H1 (cell line): ENCODE data around the gene FPR3. TPM values are rescaled to one million over a fixed set of nuclear protein-coding genes. Genes with fewer than 3 reads are reported as not detected.

Source experiments
- CTCF ChIA-PET: fragments of 300-600 bp; sonication (Branson Sonifier 250); formaldehyde crosslinking; loops from one replicate; lab custom pipeline; 2021; ENCODE audit not compliant: partially characterized antibody; lab: Charles Lee
- POLR2A ChIA-PET: fragments of 300-600 bp; sonication (Branson Sonifier 250); formaldehyde crosslinking; loops from one replicate; lab custom pipeline; 2021; ENCODE audit warnings: inconsistent platforms; ENCODE audit not compliant: partially characterized antibody; lab: Charles Lee
- DNase-seq, 2 experiments: peaks; one replicate each; pipeline versions ENCODE4 v3.0.0 to v3.0.0-alpha.2; 2010 to 2022; ENCODE audit warnings: low spot score in 2 of 2, low read depth in 1 of 2, mixed read lengths in 1 of 2
- FAIRE-seq: peaks from 2 replicates; lab custom pipeline; 2011; peaks lifted over from hg19 to GRCh38; lab: Jason Lieb, UNC
- H2AFZ ChIP-seq: 2 replicates; pipeline ENCODE4 v1.8.1; 2012; ENCODE audit warnings: low read length, inconsistent platforms
- H2AK5ac ChIP-seq: 2 replicates; pipeline ENCODE4 v1.6.1; 2013; ENCODE audit warnings: low read depth, low read length
- H2BK120ac ChIP-seq: replicated peaks from 2 replicates; pipeline ENCODE3; 2013; ENCODE audit warnings: low read depth, low read length, inconsistent platforms
- H2BK12ac ChIP-seq: 2 replicates; pipeline ENCODE4 v1.6.1; 2013; ENCODE audit warnings: low read depth, low read length
- H2BK15ac ChIP-seq: 2 replicates; pipeline ENCODE4 v1.6.1; 2013; ENCODE audit warnings: low read length
- H2BK20ac ChIP-seq: 2 replicates; pipeline ENCODE4 v1.6.1; 2013; ENCODE audit warnings: low read length
- H2BK5ac ChIP-seq: 2 replicates; pipeline ENCODE4 v1.6.1; 2013; ENCODE audit warnings: low read depth, low read length
- H3K14ac ChIP-seq: 2 replicates; pipeline ENCODE4 v1.6.1; 2013; ENCODE audit warnings: inconsistent platforms; ENCODE audit not compliant: insufficient read length
- H3K18ac ChIP-seq: 2 replicates; pipeline ENCODE4 v1.6.1; 2013; ENCODE audit warnings: low read length; ENCODE audit errors: extremely low read depth
- H3K23ac ChIP-seq: 2 replicates; pipeline ENCODE4 v1.6.1; 2013; ENCODE audit warnings: inconsistent platforms; ENCODE audit not compliant: insufficient read length
- H3K23me2 ChIP-seq: 2 replicates; pipeline ENCODE4 v1.6.1; 2013; ENCODE audit warnings: low read depth, low read length
- H3K27ac ChIP-seq: 2 replicates; pipeline ENCODE4 v1.6.1; 2011; ENCODE audit warnings: low read depth, low read length, inconsistent platforms
- H3K27me3 ChIP-seq, 4 experiments: replicated peaks in 1 of 4; 1 replicate in 1 of 4; 2 replicates in 3 of 4; pipeline versions ENCODE4 v1.6.1 to v1.8.1; 2011 to 2013; ENCODE audit warnings: low read length in 3 of 4, mild to moderate bottlenecking in 3 of 4, inconsistent platforms in 2 of 4, mixed read lengths in 2 of 4, moderate library complexity in 1 of 4; ENCODE audit not compliant: control insufficient read depth in 3 of 4, insufficient read depth in 3 of 4; ENCODE audit errors: extremely low read depth in 1 of 4
- H3K36me3 ChIP-seq, 4 experiments: 2 replicates each; pipeline versions ENCODE4 v1.6.1 to v1.8.1; 2011 to 2013; ENCODE audit warnings: mild to moderate bottlenecking in 4 of 4, low read length in 3 of 4, moderate library complexity in 2 of 4, control low read depth in 1 of 4, inconsistent platforms in 1 of 4; ENCODE audit not compliant: insufficient read depth in 4 of 4, control insufficient read depth in 2 of 4
- H3K4ac ChIP-seq: replicated peaks from 2 replicates; pipeline ENCODE3; 2013; ENCODE audit warnings: low read length, low read depth, mixed read lengths, inconsistent platforms; ENCODE audit not compliant: insufficient read length
- H3K4me1 ChIP-seq, 4 experiments: replicated peaks in 1 of 4; 1 replicate in 1 of 4; 2 replicates in 3 of 4; pipeline versions ENCODE4 v1.6.1 to v1.8.1; 2011 to 2013; ENCODE audit warnings: low read length in 3 of 4, inconsistent platforms in 2 of 4, mixed read lengths in 1 of 4; ENCODE audit not compliant: insufficient read depth in 4 of 4, control insufficient read depth in 3 of 4
- H3K4me2 ChIP-seq, 2 experiments: 2 replicates each; pipeline versions ENCODE4 v1.6.1 to v1.8.1; 2011 to 2013; ENCODE audit warnings: low read depth in 2 of 2, low read length in 2 of 2, control low read depth in 1 of 2, inconsistent platforms in 1 of 2, mild to moderate bottlenecking in 1 of 2; ENCODE audit not compliant: insufficient read depth in 1 of 2
- H3K4me3 ChIP-seq, 4 experiments: fragments of 200-600, 300-600 bp in 1 of 4; sonication (generic), shearing (Covaris generic), sonication (Bioruptor Twin) in 1 of 4; 2 replicates each; pipeline versions ENCODE4 v1.5.1 to v1.8.1; 2011 to 2016; ENCODE audit warnings: low read length in 4 of 4, low read depth in 3 of 4, control low read depth in 2 of 4, inconsistent platforms in 2 of 4, mild to moderate bottlenecking in 2 of 4, mixed read lengths in 1 of 4, moderate library complexity in 1 of 4; ENCODE audit not compliant: insufficient read depth in 2 of 4; ENCODE audit errors: extremely low read depth in 1 of 4
- H3K56ac ChIP-seq: replicated peaks from 2 replicates; pipeline ENCODE3; 2013; ENCODE audit warnings: low read depth, mild to moderate bottlenecking, mixed read lengths, low read length, inconsistent platforms; ENCODE audit not compliant: insufficient read length
- H3K79me1 ChIP-seq: 2 replicates; pipeline ENCODE4 v1.6.1; 2013; ENCODE audit warnings: low read depth, low read length, control low read depth
- H3K79me2 ChIP-seq, 2 experiments: 2 replicates each; pipeline versions ENCODE4 v1.6.1 to v1.8.1; 2012 to 2013; ENCODE audit warnings: low read length in 2 of 2, mild to moderate bottlenecking in 2 of 2, inconsistent platforms in 1 of 2; ENCODE audit not compliant: insufficient read depth in 2 of 2, control insufficient read depth in 1 of 2
- H3K9ac ChIP-seq, 4 experiments: replicated peaks in 1 of 4; 1 replicate in 1 of 4; 2 replicates in 3 of 4; pipeline versions ENCODE4 v1.6.1 to v1.8.1; 2011 to 2013; ENCODE audit warnings: low read depth in 3 of 4, low read length in 3 of 4, control low read depth in 2 of 4, mild to moderate bottlenecking in 2 of 4, moderate library complexity in 2 of 4, inconsistent platforms in 1 of 4; ENCODE audit errors: extremely low read depth in 1 of 4
- H3K9me3 ChIP-seq, 2 experiments: 2 replicates each; pipeline versions ENCODE4 v1.6.1 to v1.8.1; 2012 to 2013; ENCODE audit warnings: mild to moderate bottlenecking in 2 of 2, moderate library complexity in 2 of 2, control low read depth in 1 of 2, inconsistent platforms in 1 of 2, low read depth in 1 of 2, low read length in 1 of 2, mixed read lengths in 1 of 2; ENCODE audit not compliant: insufficient read depth in 2 of 2
- H4K20me1 ChIP-seq, 2 experiments: replicated peaks in 1 of 2; 2 replicates each; pipeline versions ENCODE3 to v1.8.1; 2011 to 2013; ENCODE audit warnings: inconsistent platforms in 2 of 2, low read length in 2 of 2, mild to moderate bottlenecking in 1 of 2; ENCODE audit not compliant: insufficient read depth in 2 of 2, control insufficient read depth in 1 of 2
- H4K5ac ChIP-seq: 2 replicates; pipeline ENCODE4 v1.6.1; 2013; ENCODE audit warnings: low read length, low read depth, mixed read lengths, inconsistent platforms; ENCODE audit not compliant: insufficient read length
- H4K8ac ChIP-seq: 2 replicates; pipeline ENCODE4 v1.8.0; 2013; ENCODE audit warnings: mild to moderate bottlenecking, moderate library complexity, low read length, inconsistent platforms; ENCODE audit not compliant: insufficient read depth; ENCODE audit errors: extremely low read depth
- H4K91ac ChIP-seq: replicated peaks from 2 replicates; pipeline ENCODE3; 2013; ENCODE audit warnings: low read length, mixed read lengths, inconsistent platforms; ENCODE audit not compliant: insufficient read length
- CBX5 ChIP-seq: fragments of 300-800, 300-1000 bp; sonication (generic); IDR thresholded peaks from 2 replicates; pipeline ENCODE4 v1.7.1; 2016; ENCODE audit warnings: antibody characterized with exemption, low read length, low read depth
- CHD1 ChIP-seq: IDR thresholded peaks from 2 replicates; pipeline ENCODE4 v1.6.1; 2012; ENCODE audit warnings: low read depth, low read length, improper control_type of control experiment
- EP300 ChIP-seq, 2 experiments: IDR thresholded peaks; 1 replicate in 1 of 2; 2 replicates in 1 of 2; pipeline ENCODE4 v1.6.1; 2011 to 2012; ENCODE audit warnings: low read depth in 2 of 2, low read length in 2 of 2, mild to moderate bottlenecking in 2 of 2, borderline replicate concordance in 1 of 2, inconsistent platforms in 1 of 2, moderate library complexity in 1 of 2
- EZH2 ChIP-seq: fragments of 200-600 bp; sonication (generic); IDR thresholded peaks from 2 replicates; pipeline ENCODE4 v1.7.1; 2012; ENCODE audit warnings: low read depth, mild to moderate bottlenecking, moderate library complexity, low read length, inconsistent platforms; ENCODE audit not compliant: severe bottlenecking
- MAFK ChIP-seq: IDR thresholded peaks from 2 replicates; pipeline ENCODE4 v1.6.1; 2012; ENCODE audit warnings: low read depth, mild to moderate bottlenecking, improper control_type of control experiment, low read length
- POLR2AphosphoS5 ChIP-seq: IDR thresholded peaks from 2 replicates; pipeline ENCODE4 v1.6.1; 2011; ENCODE audit warnings: low read depth, low read length
- SAP30 ChIP-seq: fragments of 300-600 bp; sonication (generic); IDR thresholded peaks from 2 replicates; pipeline ENCODE4 v1.7.1; 2012; ENCODE audit warnings: low read length, moderate library complexity, mild to moderate bottlenecking, inconsistent platforms; ENCODE audit not compliant: insufficient read depth, insufficient replicate concordance
- ZNF274 ChIP-seq: IDR thresholded peaks from 2 replicates; pipeline ENCODE4 v1.7.0; 2012; ENCODE audit warnings: low read length, borderline replicate concordance; ENCODE audit errors: extremely low read depth
- WGBS, 2 experiments: shearing (Covaris generic) in 1 of 2; methylation state at CpG; one replicate each; pipeline versions ENCODE4 v1.1.6 to v1.1.7; 2013 to 2015; ENCODE audit warnings: low lambda C conversion rate in 2 of 2, mixed read lengths in 2 of 2, inconsistent platforms in 1 of 2, low coverage in 1 of 2, missing lambda C conversion rate in 1 of 2; ENCODE audit not compliant: insufficient replicate concordance in 2 of 2, insufficient coverage in 1 of 2, insufficient read length in 1 of 2; ENCODE audit errors: extremely low coverage in 1 of 2, missing lambda C conversion rate in 1 of 2; 5-methylcytosine and 5-hydroxymethylcytosine counted together
- polyA plus RNA-seq, 7 experiments: library from polyadenylated mRNA; depleted of rRNA in 3 of 7; stranded (reverse) in 5 of 7; unstranded in 2 of 7; fragments of >200 nt in 5 of 7; fragments of 200-250 nt in 2 of 7; gene quantifications; 1 replicate in 5 of 7; 2 replicates in 1 of 7; 4 replicates in 1 of 7; pipeline versions ENCODE4 v1.2.1 to v1.2.3, GENCODE V29; 2011 to 2013; ENCODE audit warnings: missing spikeins in 2 of 7, mixed read lengths in 2 of 7
- total RNA-seq: library from RNA; stranded (reverse); fragmentation: NEBNext Ultra II Directional; extraction: Animal tissue kit (Norgen Biotek cat#: 25700); gene quantifications from 2 replicates; pipeline ENCODE4 v1.2.1, GENCODE V29; 2021

FPR3 gene
- total and polyA plus RNA-seq, 2 of the 8 experiments (the other 6 are each of a cell fraction or from before 2014, with no cell fraction given): not detected

GRCh38 chr19:51793994-51794393 is 963 bp upstream of the FPR3 start:
- no peak overlapping the region for H3K9ac ChIP-seq
- no peaks in the 10 kb centered on the region for H4K20me1 ChIP-seq
- peaks cover 11 to 17% of the 10 kb centered on the region in 2 experiments; a peak in 3 of 4 replicates for H3K9me3 ChIP-seq
- H2AFZ ChIP-seq: no peak overlapping the region
- no peak overlapping the region for H3K27ac ChIP-seq
- no peak overlapping the region for H3K4me3 ChIP-seq
- WGBS, 2 experiments: 82% methylated on average over 2 of the region's 2 CpGs; no CpG with 5 or more reads in 1 of the 2 experiments
- H3K79me2 ChIP-seq: no peaks in the 10 kb centered on the region
- no peak overlapping the region for H2BK12ac ChIP-seq
- no peak overlapping the region for H2BK5ac ChIP-seq
- no peak for FAIRE-seq
- H2AK5ac ChIP-seq: no peak overlapping the region
- ChIA-PET POLR2A (no interaction called here), CTCF (no interaction called here)
- H4K5ac ChIP-seq: no peak overlapping the region
- no peak for DNase-seq
- H3K18ac ChIP-seq: no peak overlapping the region
- H3K4me1 ChIP-seq: no peaks in the 10 kb centered on the region
- H3K23ac ChIP-seq: no peak overlapping the region
- H2BK15ac ChIP-seq: no peak overlapping the region
- no peaks in the 10 kb centered on the region for H3K27me3 ChIP-seq
- no peak overlapping the region for H3K56ac ChIP-seq
- no peak overlapping the region for H3K14ac ChIP-seq
- H3K4ac ChIP-seq: no peak overlapping the region
- H3K4me2 ChIP-seq: no peak overlapping the region
- no peaks in the 10 kb centered on the region for H3K36me3 ChIP-seq
- H2BK120ac ChIP-seq: no peak overlapping the region
- no peak overlapping the region for H2BK20ac ChIP-seq
- H4K8ac ChIP-seq: no peak overlapping the region
- TF ChIP-seq EZH2 (no peak), ZNF274 (no peak), EP300 (IDR thresholded peaks at IDR 0.05; ENCODE audit: borderline replicate concordance in 1 of 2, low read depth in 2 of 2, low read length in 2 of 2) (no peak), CHD1 (no peak), MAFK (no peak), SAP30 (no peak), CBX5 (no peak), POLR2AphosphoS5 (no peak)
- no peaks in the 10 kb centered on the region; the same call in 1 of the 2 replicates for H3K23me2 ChIP-seq
- no peak overlapping the region for H4K91ac ChIP-seq
- no peaks in the 10 kb centered on the region for H3K79me1 ChIP-seq
